Osteocyte (in vitro differentiated cells): ENCODE results near the gene ESM1. TPM values are rescaled to one million over a fixed set of nuclear protein-coding genes. Genes with fewer than 3 reads are reported as not detected.

Source experiments
- DNase-seq: peaks from one replicate; pipeline ENCODE4 v3.0.0; 2021; ENCODE audit warnings: mixed read lengths; ENCODE audit not compliant: unreplicated experiment; ENCODE audit errors: extremely low spot score
- H3K27ac Mint-ChIP-seq: one replicate; pipeline ENCODE4 v1.8.0; 2021; ENCODE audit warnings: mild to moderate bottlenecking, mixed read lengths; ENCODE audit not compliant: unreplicated experiment
- H3K27me3 Mint-ChIP-seq: one replicate; pipeline ENCODE4 v1.8.0; 2021; ENCODE audit warnings: mixed read lengths; ENCODE audit not compliant: unreplicated experiment
- H3K36me3 Mint-ChIP-seq: one replicate; pipeline ENCODE4 v1.8.0; 2021; ENCODE audit warnings: mixed read lengths; ENCODE audit not compliant: unreplicated experiment
- H3K4me1 Mint-ChIP-seq: one replicate; pipeline ENCODE4 v1.8.0; 2021; ENCODE audit warnings: mixed read lengths; ENCODE audit not compliant: unreplicated experiment
- H3K4me3 Mint-ChIP-seq: one replicate; pipeline ENCODE4 v1.8.0; 2021; ENCODE audit warnings: mild to moderate bottlenecking, moderate library complexity, mixed read lengths; ENCODE audit not compliant: unreplicated experiment
- H3K9me3 Mint-ChIP-seq: one replicate; pipeline ENCODE4 v1.8.0; 2021; ENCODE audit warnings: mixed read lengths; ENCODE audit not compliant: unreplicated experiment
- total RNA-seq: library from RNA; stranded (reverse); gene quantifications from 2 replicates; pipeline ENCODE4 v1.2.1, GENCODE V29; 2021
- TF ChIP-seq, protein P1 (sequence below): fragments of 200-600 bp; sonication (generic); IDR thresholded peaks from 2 replicates; pipeline ENCODE4 v1.5.0; 2021; ENCODE audit warnings: antibody characterized with exemption, mild to moderate bottlenecking, moderate library complexity

The ESM1 gene
- total RNA-seq, 1 donor from 2014 or later = 0.35 TPM

DNA sequence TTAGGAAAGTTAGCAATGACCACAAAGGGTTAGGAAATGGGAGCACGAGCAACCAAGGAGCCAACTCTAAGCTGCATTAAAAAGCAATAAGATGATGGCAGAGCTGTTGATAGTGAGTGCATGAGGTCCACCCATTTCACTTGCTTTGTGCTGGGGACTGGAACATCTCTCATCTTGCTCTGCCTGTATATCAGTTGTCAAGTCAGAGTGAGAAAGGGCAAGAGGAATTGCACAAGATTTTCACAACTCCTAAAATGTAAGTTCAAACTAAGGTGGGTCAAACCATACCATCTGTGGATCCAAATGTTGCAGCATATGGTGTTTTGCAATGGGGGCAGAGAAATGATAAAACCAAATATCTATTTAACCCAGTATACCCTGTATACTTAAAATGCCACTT lies 2.8 kb upstream of the ESM1 start:
- no peak for DNase-seq
- H3K27ac Mint-ChIP-seq = no peak overlapping the region
- no peaks in the 10 kb centered on the region for H3K36me3 Mint-ChIP-seq
- TF ChIP-seq, protein P1, sequence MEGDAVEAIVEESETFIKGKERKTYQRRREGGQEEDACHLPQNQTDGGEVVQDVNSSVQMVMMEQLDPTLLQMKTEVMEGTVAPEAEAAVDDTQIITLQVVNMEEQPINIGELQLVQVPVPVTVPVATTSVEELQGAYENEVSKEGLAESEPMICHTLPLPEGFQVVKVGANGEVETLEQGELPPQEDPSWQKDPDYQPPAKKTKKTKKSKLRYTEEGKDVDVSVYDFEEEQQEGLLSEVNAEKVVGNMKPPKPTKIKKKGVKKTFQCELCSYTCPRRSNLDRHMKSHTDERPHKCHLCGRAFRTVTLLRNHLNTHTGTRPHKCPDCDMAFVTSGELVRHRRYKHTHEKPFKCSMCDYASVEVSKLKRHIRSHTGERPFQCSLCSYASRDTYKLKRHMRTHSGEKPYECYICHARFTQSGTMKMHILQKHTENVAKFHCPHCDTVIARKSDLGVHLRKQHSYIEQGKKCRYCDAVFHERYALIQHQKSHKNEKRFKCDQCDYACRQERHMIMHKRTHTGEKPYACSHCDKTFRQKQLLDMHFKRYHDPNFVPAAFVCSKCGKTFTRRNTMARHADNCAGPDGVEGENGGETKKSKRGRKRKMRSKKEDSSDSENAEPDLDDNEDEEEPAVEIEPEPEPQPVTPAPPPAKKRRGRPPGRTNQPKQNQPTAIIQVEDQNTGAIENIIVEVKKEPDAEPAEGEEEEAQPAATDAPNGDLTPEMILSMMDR = no peak
- H3K4me3 Mint-ChIP-seq = no peak overlapping the region
- peaks cover 32% of the 10 kb centered on the region for H3K4me1 Mint-ChIP-seq
- H3K27me3 Mint-ChIP-seq = peaks cover 9% of the 10 kb centered on the region
- H3K9me3 Mint-ChIP-seq = no peaks in the 10 kb centered on the region

DNA sequence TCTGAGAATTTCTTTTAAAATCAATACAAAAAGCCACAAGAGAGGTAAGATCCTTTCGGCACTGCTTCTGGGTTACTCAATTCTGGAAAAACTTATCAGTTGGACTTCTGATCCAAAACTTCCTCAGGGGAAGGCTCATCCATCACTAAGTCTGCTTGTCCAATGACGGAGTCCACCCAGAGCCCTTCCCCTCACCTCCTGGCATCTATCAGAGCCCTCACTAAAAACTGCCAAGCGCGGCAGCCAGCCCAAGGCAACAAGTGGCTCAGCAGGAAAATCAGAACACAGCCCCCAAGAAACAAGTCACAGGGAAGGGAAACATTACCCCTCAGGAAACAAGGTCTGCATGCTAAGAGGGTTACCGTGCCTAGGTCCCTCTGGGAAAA lies 869 bp upstream of the ESM1 start:
- DNase-seq = no peak
- Mint-ChIP-seq H3K9me3 (no peaks in the 10 kb centered on the region), H3K4me1 (peaks cover 25% of the 10 kb centered on the region), H3K27ac (no peak overlapping the region), H3K4me3 (no peak overlapping the region), H3K27me3 (peaks cover 9% of the 10 kb centered on the region), H3K36me3 (no peaks in the 10 kb centered on the region)
- TF ChIP-seq, protein P1 = no peak

DNA sequence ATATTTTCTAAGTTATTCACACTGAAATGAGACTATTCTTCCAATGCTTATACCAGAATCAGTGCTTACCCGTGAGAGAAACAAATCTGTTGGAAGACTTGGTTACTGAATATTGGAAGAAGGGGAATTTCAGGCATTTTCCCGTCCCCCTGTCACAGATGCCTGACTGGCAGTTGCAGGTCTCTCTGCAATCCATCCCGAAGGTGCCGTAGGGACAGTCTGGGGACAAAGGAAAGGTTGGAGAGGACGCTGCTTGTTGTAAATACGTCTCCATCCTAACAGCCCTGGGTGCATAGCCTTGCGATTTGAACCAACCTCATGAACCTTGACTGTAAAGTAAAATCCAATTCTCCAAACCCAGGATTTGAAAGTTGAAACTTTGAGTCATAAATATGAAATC lies 3.5 kb downstream of the ESM1 start:
- no peak for DNase-seq
- Mint-ChIP-seq H3K36me3 (no peaks in the 10 kb centered on the region), H3K4me1 (peaks cover 16% of the 10 kb centered on the region), H3K4me3 (no peak overlapping the region), H3K9me3 (no peaks in the 10 kb centered on the region), H3K27ac (no peak overlapping the region), H3K27me3 (peaks cover 15% of the 10 kb centered on the region)
- TF ChIP-seq, protein P1 = no peak

DNA sequence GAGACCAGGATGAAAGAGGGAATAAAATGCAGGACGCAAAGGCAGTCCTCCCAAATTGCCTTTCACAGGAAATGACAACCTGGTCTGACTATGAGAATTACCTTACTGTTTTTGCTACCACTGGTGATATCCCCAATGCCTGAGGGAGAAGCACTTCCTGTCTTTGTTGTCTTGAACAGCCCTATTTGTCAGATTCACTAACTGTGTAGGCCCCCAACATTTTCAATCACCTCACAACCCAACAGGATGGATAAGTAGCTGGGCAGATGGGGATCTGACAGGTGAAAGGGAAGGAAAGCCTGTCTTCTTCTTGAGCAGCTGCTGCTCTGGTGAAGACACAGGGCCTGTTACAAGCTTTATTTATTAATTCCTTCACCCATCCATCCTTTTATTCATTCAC lies 9.7 kb downstream of the ESM1 start:
- Mint-ChIP-seq H3K4me1 (no peaks in the 10 kb centered on the region), H3K36me3 (no peaks in the 10 kb centered on the region), H3K27ac (no peak overlapping the region)

DNA sequence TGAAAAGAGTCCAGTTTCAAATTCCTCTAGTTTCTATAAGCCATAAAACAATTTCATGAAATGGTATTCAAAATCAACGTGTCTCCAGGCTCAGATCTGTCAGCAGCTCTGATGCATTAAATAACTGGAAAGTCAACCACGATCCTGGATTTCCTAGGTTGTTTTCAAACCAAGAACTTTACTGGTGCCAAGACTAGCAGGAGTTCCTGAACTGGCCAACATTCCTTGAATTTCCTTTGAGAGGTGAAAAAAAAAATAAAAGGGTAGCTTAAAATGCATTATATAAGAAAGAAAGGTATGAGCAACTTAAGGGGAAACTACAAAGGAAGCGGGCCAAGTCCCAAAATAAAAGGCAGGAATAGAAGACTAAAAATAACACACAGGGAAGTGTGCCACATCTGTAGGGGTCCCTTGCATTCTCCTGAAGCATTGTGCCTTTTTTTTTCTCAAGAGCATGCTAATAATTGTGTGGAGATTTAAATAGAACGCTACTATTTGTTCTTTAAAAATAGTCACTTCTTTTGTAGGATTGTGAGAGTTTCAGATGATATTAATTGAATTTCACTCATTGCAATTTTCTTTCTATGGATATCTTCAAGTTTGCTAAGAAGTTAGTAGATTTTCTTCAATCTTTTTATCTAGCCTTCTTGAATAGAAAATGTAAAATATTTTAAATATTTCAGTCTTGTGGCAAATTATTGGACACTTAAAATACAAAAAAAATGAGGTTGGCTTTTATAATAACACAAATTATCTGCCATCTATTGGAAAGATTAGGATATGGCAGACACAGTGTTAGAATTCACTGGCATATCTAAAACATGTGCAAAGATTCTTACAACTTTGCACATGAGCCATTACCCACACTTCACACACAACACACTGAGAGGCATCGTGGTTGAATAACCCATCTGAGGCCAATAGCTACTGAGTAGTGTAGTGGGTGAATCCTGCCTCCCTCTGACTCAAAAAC lies 15.3 kb downstream of the ESM1 start:
- no peak for DNase-seq
- Mint-ChIP-seq H3K27ac (no peak overlapping the region), H3K27me3 (peaks cover 23% of the 10 kb centered on the region), H3K4me3 (no peak overlapping the region), H3K9me3 (peaks cover 4% of the 10 kb centered on the region), H3K36me3 (no peaks in the 10 kb centered on the region), H3K4me1 (no peaks in the 10 kb centered on the region)
- TF ChIP-seq, protein P1 = peak; percentile 18

More for the DNA sequence above, 9.7 kb downstream of the ESM1 start:
- TF ChIP-seq, protein P1 = no peak
- peaks cover 8% of the 10 kb centered on the region for H3K27me3 Mint-ChIP-seq
- DNase-seq = no peak
- H3K4me3 Mint-ChIP-seq = no peak overlapping the region
- H3K9me3 Mint-ChIP-seq = no peaks in the 10 kb centered on the region
